Measurements from ENCODE around the gene DLX1.

DNA sequence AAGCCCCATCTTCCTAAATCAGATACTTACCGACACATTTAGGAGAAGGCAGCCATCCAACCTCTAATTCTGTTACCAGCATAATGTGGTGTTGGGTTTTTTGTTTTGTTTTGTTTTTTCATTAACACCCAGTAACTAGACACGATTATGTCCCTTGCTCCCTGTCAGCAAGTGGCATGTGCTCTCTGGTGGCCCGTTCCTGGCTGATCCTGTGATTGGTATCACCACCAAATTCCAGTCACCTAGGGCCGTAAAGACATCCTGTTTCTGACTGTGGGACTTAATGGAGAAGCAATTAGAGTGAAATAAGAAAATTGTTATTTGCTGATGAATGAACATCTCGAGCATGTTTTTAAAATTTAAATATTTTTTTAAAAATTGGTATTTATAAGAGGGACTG lies 5.9 kb upstream of the DLX1 start:
- TF ChIP-seq EZH2phosphoT487 (IDR thresholded peaks at IDR 0.05; ENCODE audit: insufficient read depth, low read depth) (no peak), EZH2 (IDR thresholded peaks at IDR 0.05; ENCODE audit: insufficient read depth, poor library complexity, severe bottlenecking) (no peak)

All from GM23248 (cell line).